Panc1 (cell line): Measurements from ENCODE around the gene CRY2. TPM values are rescaled to one million over a fixed set of nuclear protein-coding genes. Genes with fewer than 3 reads are reported as not detected.

Source experiments
- ATAC-seq: fragments of 200-7000 bp; cut with Tn5 transposase; 2 replicates; pipeline ENCODE4 v1.9.1; 2020; ENCODE audit warnings: mild to moderate bottlenecking, moderate library complexity
- BruUV-seq: library from RNA; stranded (reverse); fragments of 400-500 nt; replicated peaks from 2 replicates; lab custom pipeline; 2021; lab: Mats Ljungman, UMichigan
- CTCF ChIA-PET: fragments of 300-600 bp; sonication (Branson Sonifier 250); formaldehyde crosslinking; loops from one replicate; lab custom pipeline; 2022; ENCODE audit warnings: antibody characterized with exemption; lab: Charles Lee
- POLR2A ChIA-PET: fragments of 300-600 bp; sonication (Branson Sonifier 250); formaldehyde crosslinking; loops from one replicate; lab custom pipeline; 2022; ENCODE audit warnings: antibody characterized with exemption; lab: Charles Lee
- DNase-seq: peaks from one replicate; pipeline ENCODE4 v3.0.0-alpha.2; 2010; ENCODE audit warnings: low read depth, low spot score
- H3K27ac ChIP-seq: 2 replicates; pipeline ENCODE4 v1.5.1; 2011; ENCODE audit warnings: mild to moderate bottlenecking, low read length, inconsistent platforms
- H3K27me3 ChIP-seq: fragments of 200-500 bp; sonication (Bioruptor generic); 2 replicates; pipeline ENCODE4 v1.6.0; 2014; ENCODE audit warnings: low read length, inconsistent platforms; ENCODE audit not compliant: control insufficient read depth, insufficient read depth
- H3K36me3 ChIP-seq: fragments of 200-500 bp; sonication (Bioruptor generic); 2 replicates; pipeline ENCODE4 v1.5.1; 2014; ENCODE audit warnings: inconsistent platforms, mild to moderate bottlenecking, low read length, moderate library complexity; ENCODE audit not compliant: control insufficient read depth, insufficient read depth
- H3K4me1 ChIP-seq: 2 replicates; pipeline ENCODE4 v1.5.1; 2011; ENCODE audit warnings: inconsistent platforms, mild to moderate bottlenecking, low read length, moderate library complexity; ENCODE audit not compliant: control insufficient read depth, insufficient read depth
- H3K4me3 ChIP-seq, 2 experiments: 2 replicates each; pipeline ENCODE4 v1.5.1; 2011 to 2012; ENCODE audit warnings: low read depth in 2 of 2, low read length in 2 of 2, mild to moderate bottlenecking in 2 of 2, inconsistent platforms in 1 of 2, moderate library complexity in 1 of 2
- H3K9me3 ChIP-seq: fragments of 200-500 bp; sonication (Bioruptor generic); 2 replicates; pipeline ENCODE4 v1.5.1; 2014; ENCODE audit warnings: low read depth, mild to moderate bottlenecking, inconsistent platforms, low read length, moderate library complexity; ENCODE audit not compliant: control insufficient read depth, insufficient read depth
- CTCF ChIP-seq: fragments of 450-650 bp; IDR thresholded peaks from 2 replicates; pipeline ENCODE4 v1.5.1; 2017; ENCODE audit warnings: mild to moderate bottlenecking
- POLR2AphosphoS5 ChIP-seq: IDR thresholded peaks from 2 replicates; pipeline ENCODE4 v1.6.1; 2012; ENCODE audit warnings: mild to moderate bottlenecking, low read depth, low read length, moderate library complexity
- REST ChIP-seq, 2 experiments: IDR thresholded peaks; 2 replicates each; pipeline ENCODE4 v1.6.1; 2011 to 2012; ENCODE audit warnings: low read depth in 2 of 2, control low read depth in 1 of 2, low read length in 1 of 2, mild to moderate bottlenecking in 1 of 2, moderate library complexity in 1 of 2; ENCODE audit not compliant: insufficient read depth in 1 of 2
- SIN3A ChIP-seq: IDR thresholded peaks from 2 replicates; pipeline ENCODE4 v1.6.1; 2012; ENCODE audit warnings: low read depth, mild to moderate bottlenecking, low read length, moderate library complexity, borderline replicate concordance; ENCODE audit not compliant: insufficient read depth
- TCF7L2 ChIP-seq: IDR thresholded peaks from 2 replicates; pipeline ENCODE4 v1.6.1; 2011; ENCODE audit warnings: mild to moderate bottlenecking, low read depth, low read length, inconsistent platforms
- in situ Hi-C: cut with HindIII; loops from 2 replicates; pipeline ENCODE4 v1.10.0; 2016; ENCODE audit warnings: low sequenced_read_pairs, low pct_unique_long_range_greater_than_20kb
- intact Hi-C: fragments of 100-400 bp; cut with micrococcal nuclease; formaldehyde crosslinking; loops from one replicate; pipeline ENCODE4 v1.10.0; 2022; ENCODE audit not compliant: unreplicated experiment
- total RNA-seq: library from RNA; stranded (reverse); gene quantifications from one replicate; pipeline ENCODE4 v1.2.1, GENCODE V29; 2021; ENCODE audit not compliant: unreplicated experiment

Gene CRY2
- total RNA-seq, 1 experiment from 2014 or later: 14.6 TPM

- no peak for ATAC-seq
- H3K27me3 ChIP-seq: no peaks in the 10 kb centered on the region
- in situ Hi-C loops: no loop called here
- no peak for TF ChIP-seq SIN3A
- TF ChIP-seq TCF7L2: no peak
- no peak for TF ChIP-seq REST (IDR thresholded peaks at IDR 0.05; ENCODE audit: insufficient read depth in 1 of 2, low read depth in 2 of 2, low read length in 1 of 2)
- no peak for TF ChIP-seq CTCF
- no peak for TF ChIP-seq POLR2AphosphoS5
- intact Hi-C loops: no loop called here
- CTCF ChIA-PET: interaction anchor here (0.7 kb wide), 1 partner anchor 13 kb away, joined by 4 read pairs; no protein-coding TSS in a partner anchor
- H3K4me3 ChIP-seq: no peak overlapping the region
- POLR2A ChIA-PET: no interaction called here
- peaks cover 7% of the 10 kb centered on the region; the same call in 1 of the 2 replicates for H3K36me3 ChIP-seq
- BruUV-seq: no TSS peak
- H3K4me1 ChIP-seq: no peaks in the 10 kb centered on the region; the same call in 1 of the 2 replicates
- H3K27ac ChIP-seq: no peak overlapping the region
- no peaks in the 10 kb centered on the region for H3K9me3 ChIP-seq
- no peak for DNase-seq
These were observed 11.6 kb downstream of the CRY2 start for GRCh38 chr11:45858751-45859398.

GRCh38 chr11:45859661-45860140 lies 12.4 kb downstream of the CRY2 start:
- DNase-seq (no peak), ATAC-seq (no peak)
- Histone ChIP-seq H3K9me3 (no peaks in the 10 kb centered on the region), H3K36me3 (peaks cover 7% of the 10 kb centered on the region; the same call in 1 of the 2 replicates), H3K4me1 (no peaks in the 10 kb centered on the region; the same call in 1 of the 2 replicates), H3K27me3 (no peaks in the 10 kb centered on the region), H3K27ac (no peak overlapping the region), H3K4me3 (no peak overlapping the region)
- intact Hi-C loops: no loop called here
- CTCF ChIA-PET: interaction anchor here (0.7 to 1.1 kb wide), 3 partner anchors 12 to 88 kb away, joined by 3 to 4 read pairs (median 4); no protein-coding TSS in a partner anchor
- BruUV-seq: no TSS peak
- POLR2A ChIA-PET: no interaction called here
- no peak for TF ChIP-seq TCF7L2
- no peak for TF ChIP-seq REST (IDR thresholded peaks at IDR 0.05; ENCODE audit: insufficient read depth in 1 of 2, low read depth in 2 of 2, low read length in 1 of 2)
- no peak for TF ChIP-seq SIN3A
- no peak for TF ChIP-seq POLR2AphosphoS5
- TF ChIP-seq CTCF: no peak
- in situ Hi-C loops: no loop called here
